ENCODE data around the gene RNF223. TPM values are rescaled to one million over a fixed set of nuclear protein-coding genes. Genes with fewer than 3 reads are reported as not detected.

RNF223 gene
- total and polyA plus RNA-seq, 2 donors (not counting 3 experiments of a cell fraction or from before 2014, with no cell fraction given), result not detected

DNA sequence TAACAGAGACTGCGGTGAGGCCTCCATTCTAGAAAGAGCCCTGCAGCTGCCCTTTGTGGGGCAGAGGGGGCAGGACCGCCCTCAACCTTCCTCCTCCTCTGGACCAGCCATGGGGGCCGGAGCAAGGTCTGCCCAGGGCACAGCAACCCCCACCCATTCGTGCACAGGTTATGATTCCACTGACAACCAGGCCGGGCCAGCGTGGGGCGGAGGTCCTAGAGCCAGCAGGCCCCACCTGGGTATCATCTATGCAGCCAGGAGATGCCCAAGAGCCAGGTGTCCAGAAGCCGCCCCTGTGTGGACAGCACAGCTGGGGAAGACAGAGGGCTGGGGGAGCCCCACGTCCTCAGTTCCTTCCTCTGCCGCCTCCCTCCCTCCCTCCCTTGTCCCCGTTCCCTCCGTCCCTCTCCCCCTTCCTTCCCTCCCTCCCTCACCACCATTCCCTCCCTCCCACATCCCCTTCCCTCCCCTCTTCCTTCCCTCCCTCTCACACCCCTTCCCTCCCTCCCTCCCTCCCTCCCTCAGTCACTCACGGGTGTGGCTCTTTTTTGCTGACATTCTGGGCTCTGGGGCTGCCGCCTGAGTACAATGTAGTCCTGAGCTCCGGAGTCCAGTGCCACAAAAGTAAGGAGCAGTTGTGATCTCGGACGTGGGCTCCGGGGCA is 12.3 kb downstream of the RNF223 start:
- ChIA-PET CTCF (interaction anchor here (0.6 to 2.9 kb wide), 2 partner anchors 43 to 78 kb away, joined by 3 to 53 read pairs; no protein-coding TSS in a partner anchor), POLR2A (no interaction called here)
- Histone ChIP-seq H3K27ac (ENCODE audit: insufficient read depth, low read depth, low read length) (no peak overlapping the region), H3K9me3 (replicated peaks; ENCODE audit: control insufficient read depth, insufficient read depth, low read length) (no peaks in the 10 kb centered on the region), H3K27me3 (ENCODE audit: control insufficient read depth in 2 of 2, insufficient read depth in 2 of 2, low read length in 2 of 2) (peaks cover 0 to 10% of the 10 kb centered on the region in 2 experiments), H3K9me1 (replicated peaks; ENCODE audit: control insufficient read depth, extremely low read depth, insufficient read depth, low read length) (no peaks in the 10 kb centered on the region), H3K4me2 (ENCODE audit: insufficient read depth, low read length) (no peak overlapping the region), H3K36me3 (ENCODE audit: control insufficient read depth in 2 of 2, extremely low read depth in 1 of 2, insufficient read depth in 2 of 2, low read length in 2 of 2) (no peaks in the 10 kb centered on the region), H4K20me1 (replicated peaks; ENCODE audit: control insufficient read depth, extremely low read depth, insufficient read depth, low read length) (no peaks in the 10 kb centered on the region), H3K4me1 (ENCODE audit: control insufficient read depth, extremely low read depth, insufficient read depth, low read length) (peaks cover 16% of the 10 kb centered on the region), H3K4me3 (replicated peaks in 1 of 3; ENCODE audit: insufficient read depth in 1 of 3, low read depth in 1 of 3, low read length in 3 of 3) (no peak overlapping the region), H3K79me2 (ENCODE audit: control insufficient read depth, insufficient read depth, low read length) (no peaks in the 10 kb centered on the region), H3K9ac (replicated peaks; ENCODE audit: extremely low read depth, insufficient read depth, low read length) (no peak overlapping the region), H2AFZ (ENCODE audit: low read depth, low read length) (no peak overlapping the region)
- no peak for FAIRE-seq
- no peak for DNase-seq (ENCODE audit: low read depth, low spot score)
- BruUV-seq (replicated peaks), result no TSS peak
- intact Hi-C loops (cut with micrococcal nuclease), result loop anchor here (1.0 to 5.0 kb wide), 2 partner anchors 55 to 78 kb away; partner anchors contain the start of gene C1orf159
- TF ChIP-seq FOS (IDR thresholded peaks at IDR 0.05; ENCODE audit: borderline replicate concordance, insufficient read depth, low read length) (no peak), JUN (IDR thresholded peaks at IDR 0.05; ENCODE audit: borderline replicate concordance, insufficient read depth, insufficient read length, low read depth) (no peak), POLR2A (IDR thresholded peaks at IDR 0.05; ENCODE audit: low read depth, low read length) (no peak)
- dilution Hi-C loops (cut with MboI; ENCODE audit: extremely low pct_ligation_motif_present, low sequenced_read_pairs), result no loop called here

DNA sequence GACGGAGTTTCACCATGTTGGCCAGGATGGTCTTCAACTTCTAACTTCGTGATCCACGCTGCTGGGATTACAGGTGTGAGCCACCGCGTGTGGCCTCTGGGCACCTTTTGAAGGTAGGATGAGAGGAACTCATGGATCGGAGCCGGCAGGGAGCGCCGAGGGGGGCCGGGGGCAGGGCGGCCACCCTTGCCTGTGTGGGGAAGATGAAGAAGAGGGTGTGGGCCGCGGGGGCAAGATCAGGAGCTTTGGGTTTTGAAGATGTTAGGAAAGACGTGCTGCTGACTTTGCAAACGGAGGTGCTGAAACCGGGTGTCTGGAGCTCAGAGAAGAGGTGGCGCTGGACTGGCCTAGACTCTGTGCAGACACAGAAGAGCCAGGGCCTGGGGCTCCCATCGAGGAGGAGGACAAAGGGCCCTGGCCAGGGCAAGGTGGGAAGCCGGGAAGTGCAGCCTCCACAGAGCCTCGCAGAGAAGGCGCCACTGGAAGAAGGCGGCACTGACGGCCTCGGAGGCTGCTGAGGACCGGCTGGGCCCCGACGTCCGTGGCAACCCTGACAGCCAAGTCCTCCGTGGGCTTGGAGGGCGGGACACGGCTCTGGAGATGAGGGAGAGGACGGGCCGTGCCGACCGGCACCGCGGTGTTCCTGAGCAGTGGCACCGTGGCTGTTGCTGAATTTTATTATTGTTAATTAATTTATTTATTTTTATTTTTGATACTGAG is 13.7 kb downstream of the RNF223 start:
- peaks cover 16% of the 10 kb centered on the region for H3K4me1 ChIP-seq (ENCODE audit: control insufficient read depth, extremely low read depth, insufficient read depth, low read length)
- H3K27ac ChIP-seq (ENCODE audit: insufficient read depth, low read depth, low read length), result no peak overlapping the region
- H3K27me3 ChIP-seq (ENCODE audit: control insufficient read depth in 2 of 2, insufficient read depth in 2 of 2, low read length in 2 of 2), result peaks cover 0 to 10% of the 10 kb centered on the region in 2 experiments
- ChIA-PET POLR2A (no interaction called here), CTCF (interaction anchor here (1.3 to 2.2 kb wide), 3 partner anchors 12 to 76 kb away, joined by 3 to 6 read pairs (median 4); no protein-coding TSS in a partner anchor)
- no peaks in the 10 kb centered on the region for H3K9me3 ChIP-seq (replicated peaks; ENCODE audit: control insufficient read depth, insufficient read depth, low read length)
- no peaks in the 10 kb centered on the region for H3K36me3 ChIP-seq (ENCODE audit: control insufficient read depth in 2 of 2, extremely low read depth in 1 of 2, insufficient read depth in 2 of 2, low read length in 2 of 2)
- no peak overlapping the region for H2AFZ ChIP-seq (ENCODE audit: low read depth, low read length)
- BruUV-seq (replicated peaks), result no TSS peak
- no peaks in the 10 kb centered on the region for H4K20me1 ChIP-seq (replicated peaks; ENCODE audit: control insufficient read depth, extremely low read depth, insufficient read depth, low read length)
- no peak for FAIRE-seq
- DNase-seq (ENCODE audit: low read depth, low spot score), result no peak
- TF ChIP-seq EZH2 (IDR thresholded peaks at IDR 0.05; ENCODE audit: borderline replicate concordance, low read depth, low read length, severe bottlenecking) (no peak), GATA2 (IDR thresholded peaks at IDR 0.05; ENCODE audit: insufficient read depth, insufficient read length, low read depth, low read length) (no peak), POLR2A (IDR thresholded peaks at IDR 0.05; ENCODE audit: low read depth, low read length) (no peak), POLR2AphosphoS5 (IDR thresholded peaks at IDR 0.05; ENCODE audit: insufficient read depth, low read depth, low read length) (no peak), FOS (IDR thresholded peaks at IDR 0.05; ENCODE audit: borderline replicate concordance, insufficient read depth, low read length) (no peak), MAX (IDR thresholded peaks at IDR 0.05; ENCODE audit: insufficient read depth, insufficient read length) (no peak), MYC (IDR thresholded peaks at IDR 0.05; ENCODE audit: low read depth, low read length) (no peak), JUN (IDR thresholded peaks at IDR 0.05; ENCODE audit: borderline replicate concordance, insufficient read depth, insufficient read length, low read depth) (no peak)
- TF ChIP-seq, protein P1, sequence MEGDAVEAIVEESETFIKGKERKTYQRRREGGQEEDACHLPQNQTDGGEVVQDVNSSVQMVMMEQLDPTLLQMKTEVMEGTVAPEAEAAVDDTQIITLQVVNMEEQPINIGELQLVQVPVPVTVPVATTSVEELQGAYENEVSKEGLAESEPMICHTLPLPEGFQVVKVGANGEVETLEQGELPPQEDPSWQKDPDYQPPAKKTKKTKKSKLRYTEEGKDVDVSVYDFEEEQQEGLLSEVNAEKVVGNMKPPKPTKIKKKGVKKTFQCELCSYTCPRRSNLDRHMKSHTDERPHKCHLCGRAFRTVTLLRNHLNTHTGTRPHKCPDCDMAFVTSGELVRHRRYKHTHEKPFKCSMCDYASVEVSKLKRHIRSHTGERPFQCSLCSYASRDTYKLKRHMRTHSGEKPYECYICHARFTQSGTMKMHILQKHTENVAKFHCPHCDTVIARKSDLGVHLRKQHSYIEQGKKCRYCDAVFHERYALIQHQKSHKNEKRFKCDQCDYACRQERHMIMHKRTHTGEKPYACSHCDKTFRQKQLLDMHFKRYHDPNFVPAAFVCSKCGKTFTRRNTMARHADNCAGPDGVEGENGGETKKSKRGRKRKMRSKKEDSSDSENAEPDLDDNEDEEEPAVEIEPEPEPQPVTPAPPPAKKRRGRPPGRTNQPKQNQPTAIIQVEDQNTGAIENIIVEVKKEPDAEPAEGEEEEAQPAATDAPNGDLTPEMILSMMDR (IDR thresholded peaks at IDR 0.05; ENCODE audit: extremely low read depth in 1 of 2, insufficient read depth in 1 of 2, low read depth in 1 of 2, low read length in 2 of 2), result no peak
- no peaks in the 10 kb centered on the region for H3K79me2 ChIP-seq (ENCODE audit: control insufficient read depth, insufficient read depth, low read length)
- dilution Hi-C loops (cut with MboI; ENCODE audit: extremely low pct_ligation_motif_present, low sequenced_read_pairs), result no loop called here
- H3K9ac ChIP-seq (replicated peaks; ENCODE audit: extremely low read depth, insufficient read depth, low read length), result no peak overlapping the region
- intact Hi-C loops (cut with micrococcal nuclease), result loop anchor here (5.0 kb wide), 1 partner anchor 57 kb away; the partner anchor contains the start of gene C1orf159
- H3K4me2 ChIP-seq (ENCODE audit: insufficient read depth, low read length), result no peak overlapping the region
- no peak overlapping the region for H3K4me3 ChIP-seq (replicated peaks in 1 of 3; ENCODE audit: insufficient read depth in 1 of 3, low read depth in 1 of 3, low read length in 3 of 3)
- H3K9me1 ChIP-seq (replicated peaks; ENCODE audit: control insufficient read depth, extremely low read depth, insufficient read depth, low read length), result no peaks in the 10 kb centered on the region
